Fibroblast of skin of back (primary cell): ENCODE results near the gene OPTN.
A peak's percentile ranks its signal among the peaks of the same experiment; 100 is the strongest.
"Not testable (repeated sequence)": the region's sequence is repeated elsewhere in the genome, so short reads cannot be mapped to it uniquely, and the experiment has no call there.

ENCODE experiments used
- DNase-seq: peaks from one replicate; pipeline ENCODE4 v3.0.0-alpha.2; 2013

Gene OPTN

GRCh38 chr10:13121500-13121854, 21.5 kb downstream of the OPTN start:
- no peak for DNase-seq

DNA sequence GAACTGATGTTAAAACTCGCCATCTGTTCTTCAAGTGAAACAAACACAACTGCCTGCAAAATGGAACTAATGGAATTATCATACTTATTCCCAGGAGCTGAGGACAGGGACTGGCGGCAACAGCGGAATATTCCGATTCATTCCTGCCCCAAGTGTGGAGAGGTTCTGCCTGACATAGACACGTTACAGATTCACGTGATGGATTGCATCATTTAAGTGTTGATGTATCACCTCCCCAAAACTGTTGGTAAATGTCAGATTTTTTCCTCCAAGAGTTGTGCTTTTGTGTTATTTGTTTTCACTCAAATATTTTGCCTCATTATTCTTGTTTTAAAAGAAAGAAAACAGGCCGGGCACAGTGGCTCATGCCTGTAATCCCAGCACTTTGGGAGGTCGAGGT, 36.7 kb downstream of the OPTN start:
- no peak for DNase-seq

DNA sequence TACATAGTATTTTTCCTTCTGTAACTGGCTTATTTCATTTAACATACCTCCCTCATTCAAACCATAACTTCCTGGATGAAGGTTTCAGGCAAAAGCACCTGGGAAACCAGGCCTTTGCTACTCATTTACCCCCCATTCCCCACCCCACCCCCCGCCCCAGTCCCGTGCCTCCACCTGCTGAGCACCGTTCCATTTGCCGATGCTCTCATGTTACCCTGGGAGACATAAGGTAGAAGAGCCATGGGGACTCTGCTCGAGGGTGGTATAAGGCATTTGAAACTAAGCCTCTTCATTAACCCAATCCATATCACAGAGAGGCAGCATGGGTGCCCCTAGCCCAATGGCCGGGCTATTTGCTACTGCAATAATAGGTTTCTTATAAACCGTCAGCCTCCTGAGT, 39.2 kb downstream of the OPTN start:
- DNase-seq, result no peak

DNA sequence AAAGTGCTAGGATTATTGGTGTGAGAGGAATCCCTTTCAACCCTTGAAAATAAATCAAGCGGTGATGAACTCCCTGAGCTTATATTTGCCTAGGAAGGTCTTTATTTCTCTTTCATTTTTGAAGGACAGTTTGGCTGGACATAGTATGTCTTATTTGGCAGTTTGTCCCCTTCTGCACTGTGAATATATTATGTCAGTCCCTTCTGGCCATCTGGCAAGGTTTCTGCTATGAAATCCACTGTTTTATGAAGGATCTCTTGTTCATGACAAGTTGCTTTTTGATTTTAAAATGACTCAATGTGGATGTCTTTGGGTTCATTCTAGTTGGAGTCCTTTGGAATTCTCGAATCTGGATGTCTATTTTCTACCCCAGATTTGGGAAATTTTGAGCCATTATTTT, 39.7 kb downstream of the OPTN start:
- DNase-seq, result no peak

DNA sequence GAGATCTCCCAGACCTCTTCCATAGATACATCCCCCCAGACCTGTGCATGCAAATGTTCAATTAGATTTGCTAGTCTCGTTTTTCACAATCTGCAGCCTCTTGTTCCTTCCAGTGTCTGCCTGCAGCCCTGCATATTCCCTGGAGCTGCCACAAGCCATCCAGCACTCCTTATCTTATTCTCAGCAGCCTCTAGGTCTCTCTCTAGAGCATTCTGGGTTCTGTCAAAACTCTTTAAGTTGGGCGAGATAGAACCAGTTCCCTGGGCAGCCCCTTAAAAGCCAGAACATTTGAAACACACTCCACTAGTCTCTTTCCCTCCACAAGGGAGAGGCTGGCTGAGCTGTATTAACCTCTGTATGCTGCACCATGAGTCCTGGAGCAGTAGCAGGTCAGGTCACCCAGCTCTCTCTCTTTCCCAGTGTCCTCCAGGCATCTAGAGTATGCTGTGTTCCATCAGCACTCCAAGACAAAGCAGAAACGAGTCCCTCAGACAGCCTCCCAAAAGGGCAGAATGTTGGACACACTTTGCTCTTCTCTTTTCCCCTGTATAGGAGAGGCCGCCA, 40.7 kb downstream of the OPTN start:
- no peak for DNase-seq

GRCh38 chr10:13143766-13144165, 43.8 kb downstream of the OPTN start:
- DNase-seq, result no peak

DNA sequence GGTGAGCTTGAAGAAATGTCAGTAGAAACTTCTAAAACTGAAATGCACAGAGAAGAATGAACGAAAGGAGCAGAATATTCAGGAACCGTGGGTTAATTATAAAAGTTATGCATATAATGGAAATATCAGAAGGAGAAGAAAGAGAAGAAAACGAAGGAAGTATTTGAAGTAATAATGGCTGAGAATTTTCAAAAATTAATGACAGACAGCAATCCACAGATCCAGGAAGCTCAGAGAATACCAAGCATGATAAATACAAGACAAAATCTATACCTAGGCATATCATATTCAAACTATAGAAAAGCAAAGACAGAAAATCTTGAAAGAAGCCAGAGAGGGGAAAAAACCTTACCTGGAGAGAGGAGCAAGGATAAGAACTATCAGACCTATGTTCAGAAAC, 44.9 kb downstream of the OPTN start:
- no peak for DNase-seq

DNA sequence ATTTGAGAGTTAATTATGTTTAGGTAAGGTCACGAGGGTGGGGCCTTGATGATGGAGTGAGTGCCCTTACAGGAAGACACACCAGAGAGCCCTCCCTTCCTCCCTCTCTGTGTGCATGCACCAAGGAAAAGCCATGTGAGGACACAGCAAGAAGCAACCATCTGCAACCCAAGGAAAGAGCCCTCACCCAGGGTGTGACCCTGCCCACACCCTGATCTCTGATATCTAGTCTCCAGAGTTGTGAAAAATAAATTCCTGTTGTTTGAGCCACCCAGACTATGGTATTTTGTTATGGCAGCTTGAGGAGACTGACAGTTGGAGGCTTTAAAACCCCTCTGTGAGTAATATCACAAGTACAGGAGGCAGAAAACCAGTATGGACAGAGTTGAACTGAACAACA, 46.4 kb downstream of the OPTN start:
- DNase-seq, result peak; percentile 16

DNA sequence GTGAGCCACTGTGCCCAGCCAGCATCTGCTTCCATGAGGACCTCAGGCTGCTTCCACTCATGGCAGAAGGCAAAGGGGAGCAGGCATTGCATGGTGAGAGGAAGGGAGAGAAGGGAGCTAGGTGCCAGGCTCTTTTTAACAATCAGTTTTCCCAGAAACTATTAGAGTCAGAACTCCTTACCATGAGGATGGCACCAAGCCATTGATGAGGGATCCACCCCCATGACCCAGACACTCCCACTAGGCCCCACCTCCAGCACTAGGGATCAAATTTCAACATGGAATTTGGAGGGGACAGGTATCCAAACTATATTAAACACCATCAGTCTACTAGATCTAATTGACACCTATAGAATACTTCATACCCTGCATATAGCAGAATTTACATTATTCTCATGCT, 47.2 kb downstream of the OPTN start:
- DNase-seq, result no peak

- DNase-seq, result no peak
Measured at GRCh38 chr10:13152296-13152695, 52.3 kb downstream of the OPTN start.

GRCh38 chr10:13155860-13156259, 55.9 kb downstream of the OPTN start:
- DNase-seq, result not testable (repeated sequence)

DNA sequence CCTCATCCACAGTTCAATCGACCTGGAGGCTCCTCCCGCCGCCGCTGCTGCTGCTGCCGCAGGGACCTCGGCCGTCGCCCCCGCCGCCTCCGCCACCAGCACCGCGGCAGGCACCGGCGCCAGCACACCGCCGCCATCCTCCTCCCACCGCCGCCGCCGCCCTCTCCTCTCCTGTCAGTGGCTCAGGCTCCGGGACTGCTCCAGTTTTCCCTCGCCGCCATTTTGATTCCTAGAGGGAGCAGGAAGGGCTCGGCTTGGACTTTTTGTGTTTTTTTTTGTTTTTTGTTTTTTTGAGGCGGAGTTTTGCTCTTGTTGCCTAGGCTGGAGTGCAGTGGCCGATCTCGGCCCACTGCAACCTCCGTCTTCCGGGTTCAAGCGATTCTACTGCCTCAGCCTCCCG, 58.4 kb downstream of the OPTN start:
- DNase-seq, result no peak

DNA sequence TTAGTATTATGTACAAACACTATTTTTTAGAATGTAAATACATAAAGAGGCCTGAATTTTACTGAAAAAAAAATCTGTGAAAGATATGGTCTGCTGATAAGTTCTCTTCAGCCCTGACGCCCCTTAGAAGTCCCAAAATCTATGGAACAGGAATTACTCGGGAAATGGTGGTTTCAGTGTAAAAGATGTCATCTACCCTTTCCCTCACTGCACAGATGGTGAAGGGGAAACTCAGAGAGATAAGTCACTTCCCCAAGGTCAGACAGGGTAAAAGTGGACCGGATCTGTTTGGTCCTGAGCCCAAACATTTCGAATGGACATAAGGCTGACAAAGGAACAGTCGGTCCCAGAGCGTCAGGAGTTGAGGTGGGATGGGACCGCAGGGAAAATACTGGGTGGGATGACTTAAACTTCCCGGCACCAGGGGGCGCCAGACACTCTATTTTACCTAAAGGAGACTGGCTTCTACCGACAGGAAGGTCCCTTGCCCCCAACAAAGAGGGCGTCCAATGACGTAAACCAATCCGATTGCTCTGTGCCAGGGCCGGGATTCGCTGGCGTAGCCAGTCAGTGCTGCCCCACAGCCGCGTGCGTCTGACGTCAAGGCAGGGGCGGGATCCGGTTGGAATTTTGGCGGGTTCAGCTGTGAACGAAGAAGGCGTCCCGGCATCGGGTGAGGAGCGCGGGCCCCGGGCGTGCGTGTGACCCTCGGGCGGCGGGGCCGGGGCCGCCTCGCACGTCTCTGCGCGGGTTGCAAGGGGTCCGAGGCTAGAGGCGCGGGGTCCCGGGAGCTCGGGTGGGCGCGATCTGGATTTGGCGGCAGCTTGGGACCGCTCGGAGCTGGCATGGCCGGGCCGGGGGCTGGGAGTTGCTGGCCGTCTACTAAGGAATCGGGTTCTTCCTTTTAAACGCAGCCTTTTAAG, 61.2 kb downstream of the OPTN start, which contains the start of gene MCM10:
MCM10 (plus strand) TSS at position 625 of the 923 bp plus-strand sequence. CDS start 2,645 bp downstream, outside the sequence.
- DNase-seq, result peak; percentile 99

DNA sequence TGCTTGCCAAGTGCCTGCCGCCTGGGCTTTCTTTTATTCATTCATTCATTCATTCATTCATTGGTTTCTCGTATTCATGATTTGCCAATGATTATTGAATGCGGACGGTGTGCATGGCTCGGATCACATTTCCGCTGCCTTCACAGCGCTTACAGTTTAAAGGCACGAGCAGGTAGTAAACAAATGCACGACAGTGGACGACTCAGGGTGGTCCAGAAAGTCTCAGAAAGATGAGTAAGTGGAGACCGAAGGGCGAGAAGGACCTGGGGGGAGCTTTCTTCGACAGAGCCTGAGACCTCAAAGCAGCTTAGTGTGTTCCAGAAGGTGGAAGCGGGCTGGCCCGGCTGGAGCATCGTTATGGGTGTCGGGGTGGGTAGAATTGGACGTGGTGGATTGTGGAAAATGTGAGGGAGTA, 61.9 kb downstream of the OPTN start:
- DNase-seq, result peak; percentile 5

DNA sequence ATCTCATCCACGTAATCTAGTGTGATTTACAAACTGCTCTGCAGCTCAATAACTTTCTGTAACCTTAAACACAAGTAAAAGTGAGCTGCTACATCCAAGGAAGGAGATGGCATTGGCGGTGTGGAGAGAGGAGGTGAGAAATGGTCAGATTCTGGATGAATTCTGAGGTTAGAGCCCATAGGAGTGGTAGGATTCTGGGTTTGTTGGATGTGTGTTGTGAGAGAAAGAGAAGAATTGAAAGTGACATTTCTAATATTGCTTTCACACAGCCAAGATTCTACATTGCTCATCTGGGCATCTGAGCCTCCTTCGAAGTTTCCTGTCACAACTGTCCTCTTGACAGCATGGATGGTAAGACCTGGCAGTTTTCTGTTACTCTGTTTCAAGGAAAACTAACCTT, 63.9 kb downstream of the OPTN start:
- no peak for DNase-seq

DNA sequence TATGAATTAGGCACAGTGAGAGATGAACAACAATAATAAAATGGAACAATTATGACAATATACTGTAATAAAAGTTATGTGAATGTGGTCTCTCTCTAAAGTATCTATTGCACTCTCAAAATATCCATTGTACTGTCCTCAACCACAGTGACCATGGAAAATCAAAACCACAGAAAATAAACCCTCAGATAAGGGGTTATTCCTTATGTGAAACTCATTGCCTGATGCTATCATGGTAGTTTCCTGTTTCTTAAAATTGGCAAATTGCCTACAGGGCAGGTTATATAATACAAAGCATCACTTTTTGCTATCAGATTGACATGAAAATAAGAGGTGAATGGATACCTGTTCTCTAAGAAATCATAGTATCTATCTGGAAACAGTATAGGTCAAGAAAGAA, 65.2 kb downstream of the OPTN start:
- DNase-seq, result no peak

DNA sequence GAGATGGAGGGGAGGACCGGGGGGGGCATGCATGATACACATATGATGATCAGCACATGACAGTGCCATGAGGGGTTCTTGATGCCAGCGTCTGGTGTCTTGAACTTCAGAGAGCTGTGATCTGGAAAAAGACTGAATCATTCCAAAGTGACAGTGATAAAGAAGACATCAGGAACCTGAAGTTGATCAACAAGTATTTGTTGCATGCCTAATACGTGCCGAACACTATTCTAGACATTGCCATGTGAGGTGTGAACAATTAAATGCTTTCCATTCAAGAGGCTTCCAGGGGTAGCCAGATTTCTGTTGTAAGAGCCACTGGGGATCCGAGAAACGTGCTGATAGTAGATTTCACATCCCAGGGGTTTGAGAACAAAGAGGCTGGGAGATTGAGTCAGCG, 67.6 kb downstream of the OPTN start:
- no peak for DNase-seq

GRCh38 chr10:13168781-13169180, 68.8 kb downstream of the OPTN start:
- DNase-seq, result no peak

- DNase-seq, result no peak
Measured at GRCh38 chr10:13173616-13174015, 73.7 kb downstream of the OPTN start.

DNA sequence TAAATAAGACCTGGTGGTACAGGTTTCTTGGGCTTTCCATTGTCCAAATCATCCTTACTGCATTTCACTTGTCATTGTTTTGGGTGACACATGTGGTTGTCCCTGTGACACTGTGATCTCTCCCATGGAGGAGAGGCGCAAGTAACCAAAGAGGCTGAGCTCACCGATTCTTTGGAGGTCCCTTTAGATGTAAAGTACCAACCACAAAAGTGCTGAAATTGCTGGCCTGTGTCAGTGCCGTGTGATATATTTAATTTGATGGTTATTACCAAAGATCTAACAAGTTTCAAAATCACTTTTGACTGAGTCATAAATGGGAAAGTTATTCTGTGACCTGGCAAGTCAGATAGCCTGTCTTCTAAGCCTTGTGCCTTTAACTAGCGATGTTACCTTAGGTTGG, 80.8 kb downstream of the OPTN start:
- DNase-seq, result no peak

DNA sequence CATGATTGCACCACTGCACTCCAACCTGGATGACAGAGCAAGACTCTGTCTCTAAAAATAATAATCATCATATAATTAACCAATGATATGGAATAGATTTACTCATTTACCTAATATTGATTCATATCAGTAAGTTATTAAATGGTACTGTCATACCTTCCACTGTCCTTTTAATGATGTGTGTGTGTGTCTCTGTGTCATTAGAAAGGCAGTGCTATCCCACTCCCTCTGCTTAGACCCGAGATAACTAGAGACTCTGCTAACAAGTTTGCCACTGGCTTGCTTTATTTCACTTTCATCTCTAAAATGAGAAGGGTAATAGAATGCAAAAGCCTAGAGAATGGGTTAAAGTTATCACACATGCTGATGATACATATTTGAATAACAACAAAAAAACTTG, 82.5 kb downstream of the OPTN start:
- DNase-seq, result no peak

GRCh38 chr10:13183625-13184024, 83.7 kb downstream of the OPTN start:
- DNase-seq, result no peak

DNA sequence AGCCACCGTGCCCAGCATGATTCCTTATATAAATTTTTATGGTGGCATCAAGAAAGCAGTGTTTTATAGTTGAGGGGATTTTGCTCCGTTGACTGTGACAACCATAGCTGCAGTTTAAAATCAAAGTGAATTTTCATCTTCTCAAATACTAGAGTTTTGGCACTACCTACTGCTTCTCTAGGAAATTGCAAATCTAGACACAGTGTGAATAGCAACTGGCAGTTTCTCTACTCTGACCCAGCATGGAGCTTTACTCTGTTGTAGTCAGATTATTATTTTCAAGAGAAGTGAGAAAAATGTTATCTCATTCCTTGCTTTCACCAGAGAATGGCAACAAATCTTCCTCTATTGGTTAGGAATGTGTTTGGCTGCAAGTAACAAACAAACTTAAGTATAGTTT, 84.3 kb downstream of the OPTN start:
- DNase-seq, result no peak
